Activated CD8-positive, alpha-beta T cell treated with anti-CD3 and anti-CD28 coated beads for 36 hours (primary cell): ENCODE results near the gene ABCD1. TPM values are rescaled to one million over a fixed set of nuclear protein-coding genes. Genes with fewer than 3 reads are reported as not detected.
"Not testable (repeated sequence)": the region's sequence is repeated elsewhere in the genome, so short reads cannot be mapped to it uniquely, and the experiment has no call there.

Experiments used
- ATAC-seq: fragments of 200-7000 bp; cut with Tn5 transposase; one replicate; pipeline ENCODE4 v1.10.0; 2021; ENCODE audit warnings: mild to moderate bottlenecking, moderate library complexity
- CTCF ChIA-PET: fragments of 350-600 bp; sonication (Branson Sonifier 250); formaldehyde crosslinking; loops from one replicate; lab custom pipeline; 2021; ENCODE audit warnings: antibody characterized with exemption; lab: Charles Lee
- POLR2A ChIA-PET: fragments of 350-600 bp; sonication (Branson Sonifier 250); formaldehyde crosslinking; loops from one replicate; lab custom pipeline; 2021; ENCODE audit warnings: antibody characterized with exemption; lab: Charles Lee
- DNase-seq: peaks from one replicate; pipeline ENCODE4 v3.0.0-alpha.2; 2020
- H3K27ac Mint-ChIP-seq: one replicate; pipeline ENCODE4 v1.8.0; 2021; ENCODE audit warnings: mild to moderate bottlenecking, mixed read lengths
- H3K27me3 Mint-ChIP-seq: one replicate; pipeline ENCODE4 v1.8.0; 2021; ENCODE audit warnings: mixed read lengths
- H3K36me3 Mint-ChIP-seq: one replicate; pipeline ENCODE4 v1.8.0; 2021; ENCODE audit warnings: low read depth, mixed read lengths
- H3K4me1 Mint-ChIP-seq: one replicate; pipeline ENCODE4 v1.8.0; 2021; ENCODE audit warnings: low read depth, mixed read lengths
- H3K4me3 Mint-ChIP-seq: one replicate; pipeline ENCODE4 v1.8.0; 2021; ENCODE audit warnings: mild to moderate bottlenecking, moderate library complexity, mixed read lengths
- H3K9me3 Mint-ChIP-seq: one replicate; pipeline ENCODE4 v1.8.0; 2021; ENCODE audit warnings: mixed read lengths
- CTCF ChIP-seq: fragments of 200-600 bp; IDR thresholded peaks from one replicate; pipeline ENCODE4 v1.8.0; 2022; ENCODE audit warnings: antibody characterized with exemption, mild to moderate bottlenecking
- intact Hi-C: fragments of 100-400 bp; cut with micrococcal nuclease; formaldehyde crosslinking; loops from one replicate; pipeline ENCODE4 v1.10.0; 2022
- total RNA-seq, 2 experiments: library from RNA; stranded (reverse); gene quantifications; one replicate each; pipeline ENCODE4 v1.2.3, GENCODE V29; 2021

The ABCD1 gene
- total RNA-seq, 2 experiments from 2014 or later, result 3.9 to 4.4 TPM

GRCh38 chrX:153688071-153688470 is 36.6 kb upstream of the ABCD1 start:
- H3K9me3 Mint-ChIP-seq, result no peaks in the 10 kb centered on the region
- intact Hi-C loops, result no loop called here
- H3K4me3 Mint-ChIP-seq, result no peak overlapping the region
- H3K27me3 Mint-ChIP-seq, result peaks cover 6% of the 10 kb centered on the region
- ATAC-seq (peak; percentile 15), DNase-seq (no peak)
- no peak overlapping the region for H3K27ac Mint-ChIP-seq
- no peaks in the 10 kb centered on the region for H3K4me1 Mint-ChIP-seq
- ChIA-PET CTCF (no interaction called here), POLR2A (no interaction called here)
- TF ChIP-seq CTCF, result no peak
- no peaks in the 10 kb centered on the region for H3K36me3 Mint-ChIP-seq

GRCh38 chrX:153688506-153688905 is 36.1 kb upstream of the ABCD1 start:
- DNase-seq, result no peak
- H3K4me3 Mint-ChIP-seq, result no peak overlapping the region
- intact Hi-C loops, result no loop called here
- H3K27ac Mint-ChIP-seq, result no peak overlapping the region
- no peaks in the 10 kb centered on the region for H3K9me3 Mint-ChIP-seq
- no peaks in the 10 kb centered on the region for H3K36me3 Mint-ChIP-seq
- no peak for ATAC-seq
- H3K27me3 Mint-ChIP-seq, result peaks cover 6% of the 10 kb centered on the region
- CTCF ChIA-PET, result no interaction called here
- POLR2A ChIA-PET, result no interaction called here
- TF ChIP-seq CTCF, result no peak
- H3K4me1 Mint-ChIP-seq, result no peaks in the 10 kb centered on the region

- DNase-seq (no peak), ATAC-seq (no peak)
- Mint-ChIP-seq H3K4me3 (no peak overlapping the region), H3K27me3 (peaks cover 6% of the 10 kb centered on the region), H3K36me3 (no peaks in the 10 kb centered on the region), H3K27ac (no peak overlapping the region), H3K9me3 (no peaks in the 10 kb centered on the region), H3K4me1 (no peaks in the 10 kb centered on the region)
- ChIA-PET CTCF (no interaction called here), POLR2A (no interaction called here)
- TF ChIP-seq CTCF, result no peak
- intact Hi-C loops, result no loop called here
These were observed 35.6 kb upstream of the ABCD1 start for GRCh38 chrX:153688911-153689590.

GRCh38 chrX:153689654-153690465 is 34.8 kb upstream of the ABCD1 start:
- ChIA-PET CTCF (no interaction called here), POLR2A (no interaction called here)
- Mint-ChIP-seq H3K36me3 (no peaks in the 10 kb centered on the region), H3K4me3 (no peak overlapping the region), H3K27ac (no peak overlapping the region), H3K9me3 (no peaks in the 10 kb centered on the region), H3K27me3 (peaks cover 6% of the 10 kb centered on the region), H3K4me1 (no peaks in the 10 kb centered on the region)
- DNase-seq (no peak), ATAC-seq (no peak)
- intact Hi-C loops, result no loop called here
- TF ChIP-seq CTCF, result no peak

- TF ChIP-seq CTCF, result no peak
- DNase-seq, result no peak
- Mint-ChIP-seq H3K36me3 (no peaks in the 10 kb centered on the region), H3K27ac (no peak overlapping the region), H3K4me1 (no peaks in the 10 kb centered on the region), H3K4me3 (no peak overlapping the region), H3K9me3 (no peaks in the 10 kb centered on the region), H3K27me3 (peaks cover 6% of the 10 kb centered on the region)
- intact Hi-C loops, result no loop called here
- ChIA-PET CTCF (no interaction called here), POLR2A (no interaction called here)
- ATAC-seq, result no peak
These were observed 34.2 kb upstream of the ABCD1 start for GRCh38 chrX:153690466-153690865.

- POLR2A ChIA-PET, H3K36me3 Mint-ChIP-seq, intact Hi-C loops, H3K4me3 Mint-ChIP-seq, H3K9me3 Mint-ChIP-seq, DNase-seq, ATAC-seq, H3K27me3 Mint-ChIP-seq, H3K4me1 Mint-ChIP-seq, H3K27ac Mint-ChIP-seq, CTCF ChIA-PET: not testable (repeated sequence)
These were observed 33.4 kb upstream of the ABCD1 start for GRCh38 chrX:153691032-153691827.
